Keratinocyte (primary cell): ENCODE data around the gene TOMM20.

Source experiments
- CTCF ChIP-seq, 3 experiments: IDR thresholded peaks in 1 of 3; conservative IDR thresholded peaks in 1 of 3; optimal IDR thresholded peaks in 1 of 3; 2 replicates in 2 of 3; 3 replicates in 1 of 3; pipeline versions ENCODE3 to v1.5.1; 2011; ENCODE audit warnings: low read length in 3 of 3, mild to moderate bottlenecking in 3 of 3, moderate library complexity in 2 of 3, control low read depth in 1 of 3, inconsistent platforms in 1 of 3; ENCODE audit not compliant: insufficient read depth in 2 of 3; ENCODE audit errors: extremely low read depth in 1 of 3
- EZH2 ChIP-seq: IDR thresholded peaks from one replicate; pipeline ENCODE4 v1.6.1; 2012; ENCODE audit warnings: inconsistent platforms, mild to moderate bottlenecking, low read length, moderate library complexity

GRCh38 chr1:235075048-235075776 is 53.4 kb downstream of the TOMM20 start:
- no peak for TF ChIP-seq CTCF (optimal IDR thresholded peaks at IDR 0.05 in 1 of 3, IDR thresholded peaks at IDR 0.05 in 1 of 3, conservative IDR thresholded peaks at IDR 0.05 in 1 of 3; ENCODE audit: extremely low read depth in 1 of 3, insufficient read depth in 2 of 3, low read length in 3 of 3)
- no peak for TF ChIP-seq EZH2
